GM23338 (cell line): ENCODE results near the gene IGFL3. TPM values are rescaled to one million over a fixed set of nuclear protein-coding genes. Genes with fewer than 3 reads are reported as not detected.

Source experiments
- ATAC-seq: fragments of 200-7000 bp; cut with Tn5 transposase; 3 replicates; pipeline ENCODE4 v1.9.1; 2020
- DNase-seq: peaks from one replicate; pipeline ENCODE4 v3.0.0-alpha.2; 2015; ENCODE audit warnings: low spot score
- H2AFZ ChIP-seq: fragments of 200-600 bp; sonication (generic); 2 replicates; pipeline ENCODE4 v1.8.0; 2016; ENCODE audit warnings: antibody characterized with exemption, mild to moderate bottlenecking, moderate library complexity
- H3F3A ChIP-seq: fragments of 200-600 bp; sonication (generic); replicated peaks from 2 replicates; pipeline ENCODE4 v1.8.0; 2017; ENCODE audit warnings: antibody characterized with exemption, mixed run types, low read depth
- H3K27ac ChIP-seq: fragments of 200-600 bp; sonication (generic); 2 replicates; pipeline ENCODE4 v1.6.1; 2016; ENCODE audit warnings: low read depth
- H3K27me3 ChIP-seq: fragments of 200-600 bp; sonication (generic); 2 replicates; pipeline ENCODE4 v1.8.0; 2016; ENCODE audit warnings: mild to moderate bottlenecking, mixed run types, moderate library complexity; ENCODE audit not compliant: insufficient read depth
- H3K36me3 ChIP-seq: fragments of 200-600 bp; sonication (generic); 2 replicates; pipeline ENCODE4 v1.8.0; 2016; ENCODE audit warnings: mild to moderate bottlenecking; ENCODE audit not compliant: insufficient read depth
- H3K4me1 ChIP-seq: fragments of 200-600 bp; sonication (generic); 2 replicates; pipeline ENCODE4 v1.8.0; 2016; ENCODE audit warnings: mild to moderate bottlenecking, moderate library complexity; ENCODE audit not compliant: insufficient read depth
- H3K4me2 ChIP-seq: fragments of 200-600 bp; sonication (generic); 2 replicates; pipeline ENCODE4 v1.7.1; 2017; ENCODE audit warnings: mixed run types
- H3K4me3 ChIP-seq: fragments of 200-600 bp; sonication (generic); 2 replicates; pipeline ENCODE4 v1.6.1; 2016; ENCODE audit warnings: mixed run types
- H3K79me2 ChIP-seq: fragments of 200-600 bp; sonication (generic); replicated peaks from 2 replicates; pipeline ENCODE4 v1.8.0; 2017; ENCODE audit warnings: mild to moderate bottlenecking; ENCODE audit not compliant: insufficient read depth
- H3K9me2 ChIP-seq: fragments of 200-600 bp; sonication (generic); 2 replicates; pipeline ENCODE4 v1.8.0; 2017; ENCODE audit not compliant: insufficient read depth
- H4K20me1 ChIP-seq: fragments of 200-600 bp; sonication (generic); replicated peaks from 2 replicates; pipeline ENCODE4 v1.8.0; 2017; ENCODE audit warnings: mild to moderate bottlenecking; ENCODE audit not compliant: insufficient read depth
- H3K27ac Mint-ChIP-seq: 2 replicates; pipeline ENCODE4 v1.8.0; 2020; ENCODE audit warnings: inconsistent platforms, mild to moderate bottlenecking, moderate library complexity, mixed read lengths
- H3K27me3 Mint-ChIP-seq: 3 replicates; pipeline ENCODE4 v1.8.0; 2022; ENCODE audit warnings: low read depth, mild to moderate bottlenecking, moderate library complexity, mixed read lengths, inconsistent platforms; ENCODE audit not compliant: insufficient read depth, poor library complexity
- H3K36me3 Mint-ChIP-seq: 3 replicates; pipeline ENCODE4 v1.8.0; 2021; ENCODE audit warnings: low read depth, mild to moderate bottlenecking, inconsistent platforms, moderate library complexity, mixed read lengths
- H3K4me1 Mint-ChIP-seq: 3 replicates; pipeline ENCODE4 v1.8.0; 2020; ENCODE audit warnings: mild to moderate bottlenecking, inconsistent platforms, mixed read lengths
- H3K4me3 Mint-ChIP-seq: 3 replicates; pipeline ENCODE4 v1.8.0; 2021; ENCODE audit warnings: moderate library complexity, mild to moderate bottlenecking, inconsistent platforms, mixed read lengths
- H3K9me3 Mint-ChIP-seq: 3 replicates; pipeline ENCODE4 v1.8.0; 2020; ENCODE audit warnings: moderate library complexity, mild to moderate bottlenecking, inconsistent platforms, mixed read lengths
- EZH2phosphoT487 ChIP-seq: fragments of 200-600 bp; sonication (generic); IDR thresholded peaks from one replicate; pipeline ENCODE4 v1.8.1; 2018; ENCODE audit warnings: antibody characterized with exemption; ENCODE audit not compliant: unreplicated experiment
- JUNB ChIP-seq: IDR thresholded peaks from one replicate; pipeline ENCODE4 v1.6.1; 2016; ENCODE audit warnings: antibody characterized with exemption; ENCODE audit not compliant: unreplicated experiment
- POLR2AphosphoS5 ChIP-seq: IDR thresholded peaks from 2 replicates; pipeline ENCODE4 v1.6.1; 2016; ENCODE audit warnings: antibody characterized with exemption, low read depth
- ZNF114 ChIP-seq: fragments of 250-450 bp; sonication (Bioruptor Pico); IDR thresholded peaks from 2 replicates; pipeline ENCODE4 v1.5.0; 2020; ENCODE audit warnings: mild to moderate bottlenecking, moderate library complexity
- ZNF331 ChIP-seq: fragments of 250-450 bp; sonication (Bioruptor Pico); IDR thresholded peaks from 2 replicates; pipeline ENCODE4 v1.5.0; 2020; ENCODE audit warnings: low read depth, mild to moderate bottlenecking, moderate library complexity
- polyA plus RNA-seq: library from polyadenylated mRNA; unstranded; fragments of >200 nt; fragmentation: Nextera tagmentation; extraction: Ambion mirVana; gene quantifications from 2 replicates; pipeline ENCODE4 v1.2.1, GENCODE V29; 2016
- total RNA-seq: library from RNA; depleted of rRNA; stranded (reverse); fragments of >200 nt; shearing (Covaris generic); gene quantifications from 2 replicates; pipeline ENCODE4 v1.2.3, GENCODE V29; 2014
- TF ChIP-seq, protein P1 (sequence below): IDR thresholded peaks from one replicate; pipeline ENCODE4 v1.6.1; 2018; ENCODE audit warnings: antibody characterized with exemption; ENCODE audit not compliant: unreplicated experiment
- TF ChIP-seq, protein P2 (sequence below), 2 experiments: fragments of 200-600 bp in 1 of 2; sonication (generic) in 1 of 2; conservative IDR thresholded peaks; 2 replicates each; pipeline versions ENCODE4 v1.5.1 to v1.6.1; 2016 to 2017; ENCODE audit warnings: antibody characterized with exemption in 2 of 2, low read depth in 2 of 2, mild to moderate bottlenecking in 2 of 2, moderate library complexity in 1 of 2

IGFL3 gene
- total and polyA plus RNA-seq, 2 experiments from 2014 or later: not detected

DNA sequence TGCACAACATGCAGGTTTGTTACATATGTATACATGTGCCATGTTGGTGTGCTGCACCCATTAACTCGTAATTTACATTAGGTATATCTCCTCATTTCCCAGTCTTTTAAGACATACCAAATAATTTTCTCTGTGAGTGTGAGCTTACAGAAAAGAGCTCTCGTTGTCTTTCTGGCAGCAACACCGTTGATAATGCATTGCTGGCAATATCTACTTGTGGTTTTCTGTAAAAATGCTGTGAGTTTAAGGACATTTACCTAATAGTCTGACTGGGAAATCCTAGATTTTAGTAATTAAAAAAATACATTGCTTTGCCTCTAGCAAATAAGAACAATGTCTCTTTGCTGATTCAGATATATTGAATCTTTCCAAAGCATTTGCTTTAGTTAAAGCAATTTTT lies 8.4 kb downstream of the IGFL3 start:
- peaks cover 4% of the 10 kb centered on the region; the same call in 2 of the 3 replicates for H3K9me3 Mint-ChIP-seq
- Histone ChIP-seq H3K27ac (no peak overlapping the region), H4K20me1 (no peaks in the 10 kb centered on the region), H3K9me2 (no peaks in the 10 kb centered on the region), H3K4me2 (no peak overlapping the region), H3K79me2 (no peaks in the 10 kb centered on the region), H3K27me3 (no peaks in the 10 kb centered on the region), H3K4me1 (no peaks in the 10 kb centered on the region), H3K36me3 (no peaks in the 10 kb centered on the region), H3K4me3 (no peak overlapping the region), H2AFZ (no peak overlapping the region), H3F3A (no peaks in the 10 kb centered on the region)
- 0 out of 3 replicates have a peak, but pooled peaks cover 3% of the 10 kb centered on the region for H3K36me3 Mint-ChIP-seq
- H3K4me3 Mint-ChIP-seq: no peak overlapping the region
- ATAC-seq (no peak), DNase-seq (no peak)
- H3K27me3 Mint-ChIP-seq: no peaks in the 10 kb centered on the region
- no peak overlapping the region for H3K27ac Mint-ChIP-seq
- H3K4me1 Mint-ChIP-seq: peaks cover 11% of the 10 kb centered on the region
- TF ChIP-seq, protein P1, sequence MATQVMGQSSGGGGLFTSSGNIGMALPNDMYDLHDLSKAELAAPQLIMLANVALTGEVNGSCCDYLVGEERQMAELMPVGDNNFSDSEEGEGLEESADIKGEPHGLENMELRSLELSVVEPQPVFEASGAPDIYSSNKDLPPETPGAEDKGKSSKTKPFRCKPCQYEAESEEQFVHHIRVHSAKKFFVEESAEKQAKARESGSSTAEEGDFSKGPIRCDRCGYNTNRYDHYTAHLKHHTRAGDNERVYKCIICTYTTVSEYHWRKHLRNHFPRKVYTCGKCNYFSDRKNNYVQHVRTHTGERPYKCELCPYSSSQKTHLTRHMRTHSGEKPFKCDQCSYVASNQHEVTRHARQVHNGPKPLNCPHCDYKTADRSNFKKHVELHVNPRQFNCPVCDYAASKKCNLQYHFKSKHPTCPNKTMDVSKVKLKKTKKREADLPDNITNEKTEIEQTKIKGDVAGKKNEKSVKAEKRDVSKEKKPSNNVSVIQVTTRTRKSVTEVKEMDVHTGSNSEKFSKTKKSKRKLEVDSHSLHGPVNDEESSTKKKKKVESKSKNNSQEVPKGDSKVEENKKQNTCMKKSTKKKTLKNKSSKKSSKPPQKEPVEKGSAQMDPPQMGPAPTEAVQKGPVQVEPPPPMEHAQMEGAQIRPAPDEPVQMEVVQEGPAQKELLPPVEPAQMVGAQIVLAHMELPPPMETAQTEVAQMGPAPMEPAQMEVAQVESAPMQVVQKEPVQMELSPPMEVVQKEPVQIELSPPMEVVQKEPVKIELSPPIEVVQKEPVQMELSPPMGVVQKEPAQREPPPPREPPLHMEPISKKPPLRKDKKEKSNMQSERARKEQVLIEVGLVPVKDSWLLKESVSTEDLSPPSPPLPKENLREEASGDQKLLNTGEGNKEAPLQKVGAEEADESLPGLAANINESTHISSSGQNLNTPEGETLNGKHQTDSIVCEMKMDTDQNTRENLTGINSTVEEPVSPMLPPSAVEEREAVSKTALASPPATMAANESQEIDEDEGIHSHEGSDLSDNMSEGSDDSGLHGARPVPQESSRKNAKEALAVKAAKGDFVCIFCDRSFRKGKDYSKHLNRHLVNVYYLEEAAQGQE: no peak
- TF ChIP-seq POLR2AphosphoS5: no peak
- TF ChIP-seq, protein P2, sequence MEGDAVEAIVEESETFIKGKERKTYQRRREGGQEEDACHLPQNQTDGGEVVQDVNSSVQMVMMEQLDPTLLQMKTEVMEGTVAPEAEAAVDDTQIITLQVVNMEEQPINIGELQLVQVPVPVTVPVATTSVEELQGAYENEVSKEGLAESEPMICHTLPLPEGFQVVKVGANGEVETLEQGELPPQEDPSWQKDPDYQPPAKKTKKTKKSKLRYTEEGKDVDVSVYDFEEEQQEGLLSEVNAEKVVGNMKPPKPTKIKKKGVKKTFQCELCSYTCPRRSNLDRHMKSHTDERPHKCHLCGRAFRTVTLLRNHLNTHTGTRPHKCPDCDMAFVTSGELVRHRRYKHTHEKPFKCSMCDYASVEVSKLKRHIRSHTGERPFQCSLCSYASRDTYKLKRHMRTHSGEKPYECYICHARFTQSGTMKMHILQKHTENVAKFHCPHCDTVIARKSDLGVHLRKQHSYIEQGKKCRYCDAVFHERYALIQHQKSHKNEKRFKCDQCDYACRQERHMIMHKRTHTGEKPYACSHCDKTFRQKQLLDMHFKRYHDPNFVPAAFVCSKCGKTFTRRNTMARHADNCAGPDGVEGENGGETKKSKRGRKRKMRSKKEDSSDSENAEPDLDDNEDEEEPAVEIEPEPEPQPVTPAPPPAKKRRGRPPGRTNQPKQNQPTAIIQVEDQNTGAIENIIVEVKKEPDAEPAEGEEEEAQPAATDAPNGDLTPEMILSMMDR (conservative IDR thresholded peaks at IDR 0.05; ENCODE audit: low read depth in 2 of 2): no peak
- TF ChIP-seq EZH2phosphoT487: no peak

DNA sequence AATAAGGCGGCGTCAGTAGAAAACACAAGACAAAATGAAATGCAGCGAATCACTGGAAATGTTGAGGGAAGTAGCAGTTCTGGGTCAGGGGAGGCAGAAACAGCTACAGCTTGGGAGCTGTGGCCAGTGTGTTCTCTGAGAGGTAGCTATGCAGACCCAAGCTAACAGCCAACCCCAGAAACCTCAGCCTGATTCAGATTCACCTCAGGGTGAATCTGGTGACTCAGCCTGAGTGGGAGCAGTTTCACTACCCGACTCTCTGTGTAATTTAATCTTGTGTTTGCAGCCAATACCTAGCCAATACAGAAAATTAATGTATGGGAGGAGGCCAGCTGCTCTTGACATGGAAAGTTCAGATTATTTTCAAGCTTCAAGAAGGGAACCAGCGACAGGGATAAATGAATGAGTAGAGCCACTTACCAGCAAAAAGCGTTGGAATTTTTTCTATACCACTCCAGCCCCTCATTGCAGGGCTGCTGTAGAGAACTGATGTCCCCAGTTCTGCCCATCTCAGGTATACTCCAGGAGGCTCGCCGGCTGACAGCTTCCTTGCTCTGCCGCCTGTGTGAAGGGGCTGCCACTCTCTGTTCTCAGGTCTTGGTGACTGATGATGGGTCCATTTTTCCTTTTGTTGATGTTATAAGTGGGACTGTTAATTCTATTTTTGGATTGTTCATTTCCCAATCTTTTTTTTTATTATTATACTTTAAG lies 8.9 kb downstream of the IGFL3 start:
- no peak overlapping the region for H3K4me2 ChIP-seq
- Mint-ChIP-seq H3K9me3 (peaks cover 4% of the 10 kb centered on the region; the same call in 2 of the 3 replicates), H3K36me3 (0 out of 3 replicates have a peak, but pooled peaks cover 3% of the 10 kb centered on the region), H3K27me3 (no peaks in the 10 kb centered on the region), H3K4me3 (no peak overlapping the region), H3K27ac (no peak overlapping the region), H3K4me1 (peaks cover 9% of the 10 kb centered on the region)
- 0 out of 2 replicates have a peak overlapping the region, but pooled peaks have one; percentile 29 for H2AFZ ChIP-seq
- no peaks in the 10 kb centered on the region for H3K9me2 ChIP-seq
- H3K4me3 ChIP-seq: no peak overlapping the region
- no peak for DNase-seq
- TF ChIP-seq JUNB (no peak), ZNF114 (CRISPR knock-in tag) (no peak), ZNF331 (no peak)
- H3K4me1 ChIP-seq: no peaks in the 10 kb centered on the region
- H3K36me3 ChIP-seq: no peaks in the 10 kb centered on the region
- H4K20me1 ChIP-seq: no peaks in the 10 kb centered on the region
- H3K27ac ChIP-seq: no peak overlapping the region
- ATAC-seq: peak; percentile 79
- H3K27me3 ChIP-seq: no peaks in the 10 kb centered on the region
- no peaks in the 10 kb centered on the region for H3K79me2 ChIP-seq
- H3F3A ChIP-seq: no peaks in the 10 kb centered on the region
